GM18517 (cell line): ENCODE data around the gene TLCD5.

Experiments
- ATAC-seq: cut with Tn5 transposase; IDR thresholded peaks from one replicate; pipeline ENCODE4 v1.9.1; 2021; ENCODE audit warnings: mild to moderate bottlenecking, moderate library complexity; ENCODE audit not compliant: unreplicated experiment

TLCD5 gene

DNA sequence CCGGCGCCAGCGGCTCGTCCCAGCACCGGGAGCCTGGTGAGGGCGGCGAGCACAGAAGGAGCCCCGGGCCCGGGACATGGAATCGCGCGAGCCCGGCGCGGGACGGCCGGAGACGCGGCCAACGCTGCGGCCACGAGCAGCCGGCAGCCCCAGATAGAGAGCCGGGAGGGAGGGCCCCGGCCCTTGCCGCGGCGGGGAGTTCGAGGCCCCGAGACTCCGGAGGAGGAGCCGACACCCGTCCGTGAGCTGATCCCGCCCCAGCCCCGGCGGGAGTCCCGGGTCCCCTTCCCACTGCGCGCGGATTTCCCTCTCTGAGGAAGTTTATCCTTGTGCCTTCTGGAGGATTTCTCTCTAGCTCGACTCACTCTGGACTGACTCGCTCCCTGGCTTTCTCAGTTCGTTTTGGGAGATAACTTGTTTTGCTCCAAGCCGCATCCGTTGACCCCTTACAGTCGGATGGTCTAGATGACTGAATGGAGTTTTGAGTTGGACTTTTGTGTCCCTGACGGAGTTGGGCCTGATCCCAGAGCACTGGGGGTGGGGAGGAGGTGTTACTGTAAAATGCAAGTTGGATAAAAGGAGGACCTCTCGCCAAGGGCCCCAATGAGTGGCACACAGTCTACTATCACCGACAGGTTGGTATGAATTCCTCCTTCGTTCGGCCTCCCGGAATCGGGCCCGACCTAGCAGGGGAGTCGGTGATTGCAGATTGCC, 11.7 kb downstream of the TLCD5 start:
- ATAC-seq: no peak

DNA sequence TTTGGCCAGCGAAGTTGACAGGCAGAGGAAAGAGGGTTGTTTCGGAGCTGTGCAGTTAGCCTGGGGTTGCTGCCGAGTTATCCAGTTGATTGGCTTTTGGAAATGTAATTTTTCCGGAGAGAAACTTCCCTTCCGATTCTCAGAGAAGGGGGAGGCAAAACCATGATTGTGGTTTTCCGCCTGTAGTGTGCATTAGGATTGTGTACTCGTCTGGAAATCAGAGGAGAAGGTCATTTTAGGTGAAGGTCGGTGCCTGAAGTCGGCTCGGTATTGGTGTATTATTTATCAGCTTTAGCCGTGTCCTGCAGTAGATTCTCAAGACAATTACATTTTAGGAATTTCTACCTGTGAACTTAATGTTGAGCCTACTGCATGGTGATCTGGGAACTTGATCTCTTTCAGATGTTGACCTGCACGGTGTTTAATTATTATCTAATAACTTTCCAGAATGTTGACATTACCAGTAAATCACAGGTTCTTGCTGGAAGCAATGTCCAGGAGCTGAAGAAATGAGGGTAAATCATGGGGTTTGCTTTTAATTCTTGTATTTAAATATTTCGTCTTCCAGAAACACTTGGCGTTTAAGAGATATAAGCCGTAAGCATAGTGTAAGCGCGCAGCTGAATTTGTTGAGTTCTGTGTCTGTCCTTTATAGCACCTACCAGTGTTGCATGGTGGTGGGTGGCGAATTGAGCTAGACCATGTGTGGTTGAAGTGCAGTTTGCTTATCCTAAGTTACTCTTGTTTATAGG, 12.4 kb downstream of the TLCD5 start:
- ATAC-seq: no peak

DNA sequence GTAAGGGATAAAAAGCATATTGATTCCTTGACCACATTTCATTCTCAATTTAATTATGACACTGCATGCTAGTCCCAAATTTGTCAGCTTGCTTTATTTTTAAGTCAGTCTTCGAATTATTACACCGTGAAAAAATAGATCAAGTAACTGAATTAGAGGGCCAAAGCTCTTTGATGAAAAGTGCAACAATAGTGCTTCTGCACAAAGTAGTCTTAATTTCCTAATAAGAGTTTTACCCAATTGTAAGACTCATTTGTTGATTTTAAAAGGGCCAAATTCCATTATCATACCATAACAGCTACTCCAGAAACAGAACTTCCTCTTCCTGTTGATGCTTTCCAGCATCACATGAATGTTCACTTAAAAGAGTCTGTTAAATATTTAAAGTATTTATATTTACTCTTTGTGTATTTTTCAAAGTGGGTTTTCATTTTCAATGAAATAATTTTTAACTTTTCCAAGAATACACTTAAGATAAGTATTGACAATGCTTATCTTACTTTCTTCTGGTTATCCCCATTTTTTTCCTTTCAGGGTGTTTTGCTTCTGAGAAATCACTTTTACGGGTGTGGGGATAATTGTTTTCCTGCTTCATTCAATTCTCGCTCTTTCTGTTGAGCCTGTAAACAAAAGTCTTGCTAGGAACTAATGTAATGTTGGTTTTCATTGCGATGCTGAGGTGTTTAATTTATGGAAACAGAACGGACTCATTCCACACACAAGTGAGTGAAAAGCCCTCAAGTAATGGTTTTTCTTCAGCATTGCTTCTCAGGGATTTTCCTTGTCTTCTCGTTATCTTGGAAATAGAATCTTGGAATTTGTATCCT, 13.2 kb downstream of the TLCD5 start:
- ATAC-seq: no peak

DNA sequence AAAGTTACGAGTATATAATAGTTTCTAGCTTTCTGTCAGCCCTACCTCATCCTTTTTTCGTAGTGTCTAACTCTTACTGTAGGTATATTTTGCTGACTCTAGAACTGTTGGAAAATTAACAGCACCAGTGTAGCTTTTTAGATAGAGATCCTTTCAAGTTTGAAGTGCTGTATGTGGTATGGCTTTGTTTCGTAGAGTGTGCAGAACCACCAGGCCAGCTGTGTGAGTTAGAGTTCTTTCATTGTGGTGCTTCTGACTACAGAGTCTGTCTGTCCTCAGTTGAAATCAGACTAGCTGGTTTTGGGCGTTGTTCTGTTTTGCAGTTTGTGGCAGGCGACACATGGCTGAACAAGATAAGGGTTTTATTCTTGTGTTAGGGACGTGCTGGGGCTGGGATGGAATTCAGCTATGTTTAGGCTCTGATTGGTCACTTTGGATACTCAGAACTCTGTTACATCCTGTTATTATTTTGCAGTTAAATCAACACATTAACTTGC, 14.3 kb downstream of the TLCD5 start:
- ATAC-seq: no peak

DNA sequence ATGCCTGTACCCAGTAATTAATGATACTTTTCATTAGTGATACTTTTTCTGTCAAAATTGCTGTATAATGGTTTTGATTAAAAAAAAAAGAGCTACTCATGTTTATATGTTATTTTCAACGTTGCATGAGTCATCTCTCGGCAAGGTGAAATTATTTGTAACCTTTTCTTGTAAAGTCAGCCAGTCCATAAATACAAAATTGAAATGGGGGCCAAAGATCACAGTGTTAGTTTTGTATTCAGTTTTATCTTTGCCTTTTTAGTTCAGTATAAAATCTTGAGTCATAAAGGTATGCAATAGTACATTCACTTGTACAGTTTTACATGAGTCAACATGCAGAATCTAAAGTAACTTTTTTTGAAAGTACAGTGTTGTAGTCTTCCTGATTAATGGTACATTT, 15.4 kb downstream of the TLCD5 start:
- no peak for ATAC-seq

DNA sequence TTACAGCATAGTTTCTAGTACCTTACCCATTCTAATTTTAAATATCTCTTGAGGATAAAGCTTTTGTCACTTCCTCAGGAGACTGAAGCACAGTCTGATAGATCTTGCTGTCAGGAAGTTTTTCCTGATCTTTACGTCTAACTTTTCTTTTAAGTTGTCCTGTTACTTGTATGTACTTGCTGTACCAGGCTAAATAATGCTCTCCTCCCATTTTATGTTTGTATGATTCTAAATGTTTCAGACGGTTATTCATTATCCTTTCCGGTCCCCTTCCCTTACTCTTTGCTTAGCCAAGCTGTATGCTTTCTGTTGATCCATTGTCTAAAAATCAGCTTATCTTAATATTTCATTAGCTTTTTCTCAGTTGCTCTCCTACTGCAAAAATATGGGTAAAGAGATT, 17.1 kb downstream of the TLCD5 start:
- ATAC-seq: no peak

DNA sequence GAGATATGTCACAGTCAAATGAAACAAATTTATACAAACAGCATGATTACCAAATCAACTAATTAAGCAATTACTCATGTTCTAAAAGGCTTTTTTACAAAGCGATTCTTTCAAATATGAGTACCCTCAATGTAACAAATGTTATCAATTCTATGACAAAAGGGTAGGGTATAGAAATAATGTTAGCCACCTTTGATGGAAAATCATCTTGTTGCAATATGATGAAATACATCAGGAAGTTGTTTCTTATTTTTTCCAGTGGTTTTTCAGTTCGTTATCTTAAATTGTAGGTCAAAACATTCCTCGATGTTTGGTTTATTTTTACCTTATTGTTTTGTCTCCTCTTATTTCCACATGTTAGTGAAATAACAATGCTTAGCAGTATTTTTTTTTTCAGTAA, 17.6 kb downstream of the TLCD5 start:
- ATAC-seq: no peak

DNA sequence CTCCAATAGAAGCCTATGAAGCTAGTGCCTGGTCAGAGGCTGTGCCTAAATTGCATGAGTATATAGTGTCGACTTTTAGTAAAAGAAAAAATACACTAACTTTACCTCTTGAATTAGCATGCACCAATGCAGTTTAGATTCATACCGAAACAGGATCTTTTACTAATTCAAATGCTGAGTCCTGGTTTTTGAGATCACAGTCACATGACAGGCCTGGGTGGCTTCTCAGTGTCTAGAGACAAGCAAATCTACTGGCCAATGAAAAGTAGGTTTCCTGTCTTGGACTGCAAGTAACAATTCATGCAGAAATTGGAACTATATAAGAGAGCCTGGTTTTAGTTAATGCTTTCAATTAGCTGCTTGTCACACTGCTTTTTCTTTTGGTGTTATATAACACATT, 18.3 kb downstream of the TLCD5 start:
- ATAC-seq: peak; percentile 52

DNA sequence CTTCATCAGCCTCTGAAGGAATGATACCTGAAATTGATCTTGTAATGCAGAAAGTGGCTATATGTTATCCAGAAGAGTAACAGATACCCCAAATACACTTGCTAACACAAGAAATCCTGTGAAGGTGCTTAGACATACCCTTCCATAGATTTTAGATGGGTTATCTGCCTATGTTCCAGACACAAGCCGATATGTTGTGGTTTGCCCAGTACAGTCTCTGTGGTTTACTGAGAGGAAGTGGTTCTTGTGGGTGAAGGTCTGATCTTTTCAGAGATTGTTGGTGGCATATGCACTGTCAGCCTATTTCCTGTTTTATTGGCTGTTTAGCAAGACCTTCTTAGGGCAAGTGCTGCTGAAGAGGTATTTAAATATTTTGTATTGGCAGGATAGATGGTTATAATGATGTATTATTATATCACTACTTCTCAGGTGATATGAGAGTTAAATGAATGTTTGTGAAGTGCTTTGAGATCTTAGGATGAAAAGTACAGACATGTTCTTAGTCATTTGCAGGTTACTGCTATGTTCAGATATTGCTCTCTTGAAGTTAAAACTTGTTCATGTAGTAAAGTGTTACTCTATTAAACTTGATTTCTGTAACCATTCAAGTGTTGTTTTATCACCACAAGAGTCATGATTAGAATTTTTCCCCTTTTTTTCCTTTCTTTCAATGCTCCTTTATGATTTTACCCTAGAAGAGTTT, 19.4 kb downstream of the TLCD5 start:
- ATAC-seq: peak; percentile 93

DNA sequence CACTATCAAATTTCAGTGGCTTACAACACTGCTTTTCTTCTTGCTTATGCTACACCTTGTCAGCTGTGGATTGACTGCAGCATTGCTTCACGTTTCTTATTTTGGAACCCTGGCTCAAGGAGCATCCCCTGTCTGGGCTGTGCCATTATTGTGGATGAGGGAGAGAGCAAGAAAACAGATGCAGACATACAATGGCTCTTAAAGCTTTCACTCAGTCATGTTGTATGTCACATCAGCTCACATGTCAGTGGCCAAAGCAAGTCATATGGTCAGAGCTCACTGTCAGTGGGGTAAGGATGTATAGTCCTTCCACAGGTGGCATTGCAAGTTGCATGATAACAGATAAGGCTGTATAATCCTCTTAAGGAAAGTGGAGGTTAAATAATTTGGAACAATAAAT, 21.1 kb downstream of the TLCD5 start:
- no peak for ATAC-seq

DNA sequence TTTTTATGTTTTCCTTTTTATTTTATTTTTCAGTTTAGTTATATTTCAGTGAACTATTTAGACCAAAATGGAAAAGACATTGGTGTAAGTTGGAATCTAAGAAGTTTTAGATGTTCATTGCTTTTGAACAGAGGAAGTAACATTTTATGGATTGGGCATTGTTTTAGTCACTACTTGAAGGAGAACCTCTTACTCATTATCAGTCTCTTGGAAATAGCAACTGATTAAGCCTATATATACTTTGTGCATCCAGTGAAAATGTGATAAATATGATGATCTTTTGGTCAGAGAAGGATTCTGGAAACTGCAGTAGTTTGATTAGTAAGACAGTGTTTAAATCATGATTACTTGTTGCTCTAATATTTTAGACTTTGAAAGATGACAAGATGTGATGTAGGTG, 25.5 kb downstream of the TLCD5 start:
- ATAC-seq: no peak

DNA sequence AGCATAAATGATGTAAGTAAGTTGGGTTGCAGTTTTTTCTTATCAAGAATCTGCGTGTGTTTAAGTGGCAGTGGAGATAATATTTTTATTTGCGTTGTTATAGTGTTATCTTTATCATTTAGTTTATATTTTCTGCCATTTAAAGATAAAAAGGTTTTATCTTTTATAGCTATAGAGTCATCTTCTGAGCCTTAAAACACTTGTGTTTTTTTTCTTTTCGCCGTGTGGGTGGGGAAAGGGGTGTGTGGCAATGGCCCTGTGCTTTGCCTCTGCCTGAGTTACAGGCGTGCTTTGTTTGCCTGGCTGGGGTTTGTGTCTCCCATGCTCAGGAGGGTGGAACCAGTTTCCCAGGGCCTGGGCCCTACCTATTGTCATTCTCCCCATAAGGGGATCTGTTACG, 27.3 kb downstream of the TLCD5 start:
- ATAC-seq: no peak

DNA sequence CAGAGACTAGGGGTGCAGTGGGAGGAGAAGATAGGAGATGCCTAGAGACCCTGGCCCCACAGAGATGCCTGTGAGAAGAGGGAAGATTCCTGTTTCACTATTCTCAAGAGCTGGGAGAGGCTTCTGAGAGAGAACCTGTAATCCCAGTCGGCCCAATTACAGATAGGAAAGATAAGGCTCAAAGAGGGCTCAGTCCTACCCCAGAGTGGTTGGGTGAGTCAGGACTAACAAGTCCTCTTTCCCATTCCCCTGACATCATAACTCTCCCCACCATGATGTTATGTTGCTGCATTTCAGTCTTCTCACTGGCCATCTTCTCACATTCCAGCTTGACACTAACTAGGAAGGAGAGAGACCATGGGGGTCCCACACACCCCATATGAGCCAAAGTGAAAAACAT, 29.0 kb downstream of the TLCD5 start:
- ATAC-seq: no peak

DNA sequence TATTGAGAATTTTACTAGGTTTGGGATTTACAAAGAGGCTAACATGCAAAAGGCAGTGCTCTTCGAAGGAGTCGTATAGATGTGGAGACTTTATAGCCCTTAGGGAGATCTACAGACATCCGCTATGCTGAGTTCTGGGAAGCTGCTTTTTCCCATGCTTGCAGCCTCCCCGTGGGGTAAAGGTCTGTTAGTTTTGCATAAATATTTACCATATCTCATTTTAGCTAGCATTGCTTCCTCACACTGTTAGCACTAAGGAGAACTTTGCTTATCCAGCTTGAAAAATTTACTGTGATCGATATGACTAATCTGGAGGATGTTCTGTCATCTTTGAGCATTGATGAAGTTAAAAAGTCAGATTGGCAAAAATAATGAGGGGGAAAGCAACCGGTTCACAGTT, 29.7 kb downstream of the TLCD5 start:
- no peak for ATAC-seq

DNA sequence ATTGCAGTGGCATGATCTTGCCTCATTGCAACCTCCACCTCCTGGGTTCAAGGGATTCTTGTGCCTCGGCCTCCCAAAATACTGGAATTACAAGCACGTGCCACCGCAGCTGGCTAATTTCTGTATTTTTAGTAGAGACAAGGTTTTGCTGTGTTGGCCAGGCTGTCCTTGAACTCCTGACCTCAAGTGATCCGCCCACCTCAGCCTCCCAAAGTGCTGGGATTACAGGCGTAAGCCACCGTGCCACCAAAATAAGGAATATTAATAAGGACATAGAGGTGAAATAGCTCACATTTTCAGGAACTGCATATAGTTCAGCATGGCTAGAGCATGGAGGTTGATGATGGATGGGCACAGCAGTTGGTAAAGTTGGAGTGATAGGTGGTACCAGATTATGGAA, 32.5 kb downstream of the TLCD5 start:
- ATAC-seq: no peak

DNA sequence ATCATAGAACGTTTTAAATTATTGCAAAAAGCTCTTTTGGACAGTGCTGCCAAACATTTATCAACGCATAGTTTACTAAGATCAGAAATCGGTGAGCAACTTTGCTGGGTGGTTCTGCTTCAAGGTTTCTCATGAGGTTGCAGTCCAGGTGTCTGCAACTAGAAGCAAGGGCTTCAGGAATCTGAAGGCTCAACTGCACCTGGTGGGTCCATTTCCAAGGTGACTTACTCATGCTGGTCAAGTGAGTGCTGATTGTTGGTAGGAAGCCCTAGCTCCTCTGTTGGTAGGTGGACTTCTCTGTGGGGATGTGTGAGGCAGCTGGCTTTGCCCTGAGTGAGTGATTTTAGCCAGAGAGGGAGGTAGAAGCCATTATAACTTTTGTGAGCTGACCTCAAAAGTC, 33.6 kb downstream of the TLCD5 start:
- no peak for ATAC-seq

DNA sequence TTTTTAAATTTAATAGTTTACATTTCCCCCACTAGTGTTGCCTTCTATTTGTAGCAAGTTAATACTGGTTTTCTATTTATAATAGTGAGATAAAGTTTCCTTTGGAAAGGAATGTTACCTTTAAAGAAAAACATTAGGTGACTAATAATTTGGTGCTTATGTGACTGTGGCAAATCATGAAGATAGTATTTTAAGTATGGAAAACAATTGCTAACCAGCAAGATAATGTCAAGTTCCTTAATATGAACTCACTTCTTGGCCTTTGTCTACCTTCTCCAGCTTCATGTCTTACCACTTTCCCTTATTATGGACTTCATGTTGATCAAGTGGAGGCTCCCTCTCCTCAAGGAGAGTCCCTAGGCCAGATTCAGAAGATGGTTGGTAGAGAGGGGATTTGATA, 38.3 kb downstream of the TLCD5 start:
- ATAC-seq: no peak

DNA sequence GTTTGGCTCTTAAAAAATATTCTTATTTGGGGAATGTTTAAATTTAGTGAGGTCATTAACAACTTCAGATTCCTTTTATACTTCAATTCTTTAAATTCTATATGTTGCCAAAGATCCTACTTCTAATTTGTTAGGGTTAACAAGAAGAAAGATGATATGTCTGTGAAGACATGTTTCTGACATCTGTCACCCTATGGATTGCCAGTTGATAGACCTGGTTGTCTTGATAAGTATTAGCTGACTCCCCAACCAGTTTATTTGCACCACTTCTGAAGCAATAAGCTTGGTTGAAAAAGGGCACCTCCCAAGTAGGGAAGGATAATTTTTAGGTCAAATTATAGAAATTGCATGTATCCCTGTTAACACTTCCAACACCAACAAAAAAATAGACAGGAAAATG, 40.4 kb downstream of the TLCD5 start:
- no peak for ATAC-seq

DNA sequence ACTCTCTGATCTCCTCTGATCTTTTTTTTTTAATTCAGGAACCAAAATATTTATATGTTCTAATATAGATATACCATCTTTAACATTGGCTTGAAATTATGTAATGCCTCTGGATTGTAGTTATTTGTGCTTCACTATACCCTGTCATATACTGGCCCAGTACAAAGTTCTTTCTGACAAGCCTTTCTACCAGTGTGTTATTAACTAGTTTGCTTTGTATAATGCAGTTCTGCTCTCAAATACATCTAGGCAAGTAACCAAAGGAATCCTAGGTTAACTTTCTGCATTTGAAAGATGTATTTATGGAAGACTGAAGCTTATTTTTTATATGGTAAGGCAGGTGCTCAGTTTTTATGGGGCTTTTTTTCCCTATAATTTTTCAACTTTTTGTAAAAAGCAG, 47.2 kb downstream of the TLCD5 start:
- no peak for ATAC-seq

DNA sequence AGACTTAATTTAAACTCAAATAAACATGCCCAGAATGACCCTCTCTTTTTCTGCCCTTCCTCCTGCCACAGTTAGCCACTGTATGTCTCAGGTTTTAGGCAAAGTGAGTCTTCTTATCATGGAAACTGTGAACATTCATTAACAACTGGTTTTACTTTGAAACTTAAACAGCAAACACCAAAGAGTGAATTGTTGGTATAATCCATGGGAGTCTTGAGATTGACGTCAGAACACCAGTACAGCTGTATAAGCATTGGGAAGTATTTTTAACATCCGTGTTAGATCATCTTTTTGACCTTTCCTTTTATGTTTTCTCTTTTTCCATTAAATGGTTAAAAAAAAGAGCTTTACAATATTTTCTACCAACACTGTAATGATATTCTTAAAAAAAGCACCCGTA, 50.0 kb downstream of the TLCD5 start:
- ATAC-seq: no peak

DNA sequence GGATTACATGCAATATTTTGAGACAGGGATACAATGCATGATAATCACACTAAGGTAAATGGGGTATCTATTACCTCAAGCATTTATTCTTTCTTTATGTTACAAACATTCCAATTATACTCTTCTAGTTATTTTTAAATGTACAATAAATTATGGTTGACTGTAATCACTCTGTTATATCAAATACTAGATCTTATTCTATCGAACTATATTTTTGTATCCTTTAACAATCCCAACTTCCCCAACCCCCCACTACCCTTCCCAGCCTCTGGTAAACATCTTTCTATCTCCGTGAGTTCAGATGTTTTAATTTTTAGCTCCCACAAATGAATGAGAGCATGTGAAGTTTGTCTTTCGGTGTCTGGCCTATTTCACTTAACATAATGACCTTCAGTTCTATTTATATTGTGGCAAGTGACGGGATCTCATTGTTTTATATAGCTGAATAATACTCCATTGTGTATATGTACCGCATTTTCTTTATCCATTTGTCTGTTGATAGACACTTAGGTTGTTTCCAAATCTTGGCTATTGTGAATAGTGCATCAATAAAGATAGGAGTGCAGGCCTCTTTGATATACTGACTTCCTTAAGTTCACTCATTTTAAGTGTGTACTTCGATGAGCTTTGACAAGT, 51.6 kb downstream of the TLCD5 start:
- no peak for ATAC-seq
